ENCODE measurements around the gene TPTE2. TPM values are rescaled to one million over a fixed set of nuclear protein-coding genes. Genes with fewer than 3 reads are reported as not detected.
"Not testable (repeated sequence)": the region's sequence is repeated elsewhere in the genome, so short reads cannot be mapped to it uniquely, and the experiment has no call there.

The TPTE2 gene
- polyA plus RNA-seq, 4 donors = 0.18 to 0.62 (median 0.52) TPM

GRCh38 chr13:19572280-19572679 is 10.9 kb upstream of the TPTE2 start:
- DNase-seq (ENCODE audit: low read depth in 4 of 4, low spot score in 3 of 4) = no peak

GRCh38 chr13:19567820-19568534 is 6.6 kb upstream of the TPTE2 start:
- DNase-seq (ENCODE audit: low read depth in 4 of 4, low spot score in 3 of 4) = no peak

- no peak for DNase-seq (ENCODE audit: low read depth in 4 of 4, low spot score in 3 of 4)
Observed at GRCh38 chr13:19561585-19561984, 253 bp upstream of the TPTE2 start.

GRCh38 chr13:19560672-19561071 is 660 bp downstream of the TPTE2 start:
- not testable (repeated sequence) for DNase-seq (ENCODE audit: low read depth in 4 of 4, low spot score in 3 of 4)

GRCh38 chr13:19559739-19560138 is 1.6 kb downstream of the TPTE2 start:
- not testable (repeated sequence) for DNase-seq (ENCODE audit: low read depth in 4 of 4, low spot score in 3 of 4)

GRCh38 chr13:19557287-19557686 is 4.0 kb downstream of the TPTE2 start:
- not testable (repeated sequence) for DNase-seq (ENCODE audit: low read depth in 4 of 4, low spot score in 3 of 4)

GRCh38 chr13:19549245-19549644 is 12.1 kb downstream of the TPTE2 start:
- DNase-seq (ENCODE audit: low read depth in 4 of 4, low spot score in 3 of 4) = not testable (repeated sequence)

GRCh38 chr13:19525634-19526033 is 35.7 kb downstream of the TPTE2 start:
- DNase-seq (ENCODE audit: low read depth in 4 of 4, low spot score in 3 of 4) = not testable (repeated sequence)

- DNase-seq (ENCODE audit: low read depth in 4 of 4, low spot score in 3 of 4) = no peak
Observed at GRCh38 chr13:19519049-19519448, 42.3 kb downstream of the TPTE2 start.

GRCh38 chr13:19507623-19508022 is 53.7 kb downstream of the TPTE2 start:
- DNase-seq (ENCODE audit: low read depth in 4 of 4, low spot score in 3 of 4) = not testable (repeated sequence)

GRCh38 chr13:19460126-19460525 is 101.2 kb downstream of the TPTE2 start:
- not testable (repeated sequence) for DNase-seq (ENCODE audit: low read depth in 4 of 4, low spot score in 3 of 4)

GRCh38 chr13:19439056-19439686 is 122.2 kb downstream of the TPTE2 start:
- not testable (repeated sequence) for DNase-seq (ENCODE audit: low read depth in 4 of 4, low spot score in 3 of 4)

GRCh38 chr13:19437780-19438179 is 123.6 kb downstream of the TPTE2 start:
- DNase-seq (ENCODE audit: low read depth in 4 of 4, low spot score in 3 of 4) = not testable (repeated sequence)

GRCh38 chr13:19422236-19422635 is 139.1 kb downstream of the TPTE2 start:
- not testable (repeated sequence) for DNase-seq (ENCODE audit: low read depth in 4 of 4, low spot score in 3 of 4)

- not testable (repeated sequence) for DNase-seq (ENCODE audit: low read depth in 4 of 4, low spot score in 3 of 4)
Observed at GRCh38 chr13:19412494-19412893, 148.8 kb downstream of the TPTE2 start.

- not testable (repeated sequence) for DNase-seq (ENCODE audit: low read depth in 4 of 4, low spot score in 3 of 4)
Observed at GRCh38 chr13:19382746-19383511, 178.4 kb downstream of the TPTE2 start.

GRCh38 chr13:19382111-19382510 is 179.2 kb downstream of the TPTE2 start:
- DNase-seq (ENCODE audit: low read depth in 4 of 4, low spot score in 3 of 4) = no peak

All from left renal pelvis (tissue), 4 donors.